Ishikawa (cell line): ENCODE results near the gene LRRC28.

ENCODE experiments used
- CEBPB ChIP-seq: IDR thresholded peaks from 2 replicates; pipeline ENCODE4 v1.6.1; 2012
- CREB1 ChIP-seq: IDR thresholded peaks from 2 replicates; pipeline ENCODE4 v1.6.1; 2012; ENCODE audit warnings: low read depth
- EGR1 ChIP-seq: IDR thresholded peaks from 2 replicates; pipeline ENCODE4 v1.6.1; 2012
- EP300 ChIP-seq: IDR thresholded peaks from 2 replicates; pipeline ENCODE4 v1.6.1; 2012; ENCODE audit warnings: borderline replicate concordance
- FOXM1 ChIP-seq: IDR thresholded peaks from 2 replicates; pipeline ENCODE4 v1.6.1; 2012; ENCODE audit warnings: low read depth, borderline replicate concordance
- MAX ChIP-seq: IDR thresholded peaks from 2 replicates; pipeline ENCODE4 v1.6.1; 2012
- NFIC ChIP-seq: IDR thresholded peaks from 2 replicates; pipeline ENCODE4 v1.6.1; 2012
- RAD21 ChIP-seq: IDR thresholded peaks from 2 replicates; pipeline ENCODE4 v1.6.1; 2012; ENCODE audit warnings: low read depth
- REST ChIP-seq: IDR thresholded peaks from 2 replicates; pipeline ENCODE4 v1.6.1; 2012; ENCODE audit warnings: low read depth, mild to moderate bottlenecking
- TAF1 ChIP-seq: IDR thresholded peaks from 2 replicates; pipeline ENCODE4 v1.6.1; 2012; ENCODE audit warnings: low read depth, mild to moderate bottlenecking
- TCF12 ChIP-seq: IDR thresholded peaks from 2 replicates; pipeline ENCODE4 v1.6.1; 2012; ENCODE audit warnings: low read depth
- TEAD4 ChIP-seq: IDR thresholded peaks from 2 replicates; pipeline ENCODE4 v1.6.1; 2012
- USF1 ChIP-seq: IDR thresholded peaks from 2 replicates; pipeline ENCODE4 v1.6.1; 2012
- YY1 ChIP-seq: IDR thresholded peaks from 2 replicates; pipeline ENCODE4 v1.6.1; 2012; ENCODE audit warnings: low read depth
- ZBTB7A ChIP-seq: IDR thresholded peaks from 2 replicates; pipeline ENCODE4 v1.6.1; 2012; ENCODE audit warnings: low read depth

Gene LRRC28

GRCh38 chr15:99328106-99329072 is 77.1 kb downstream of the LRRC28 start:
- TF ChIP-seq CEBPB (no peak), EGR1 (no peak), EP300 (no peak), TCF12 (no peak), CREB1 (no peak), TAF1 (no peak), FOXM1 (no peak), YY1 (no peak), RAD21 (no peak), REST (no peak), ZBTB7A (no peak), TEAD4 (no peak), MAX (no peak), USF1 (no peak), NFIC (no peak)

GRCh38 chr15:99331381-99331780 is 80.1 kb downstream of the LRRC28 start:
- TF ChIP-seq TEAD4: no peak
- TF ChIP-seq YY1: no peak
- TF ChIP-seq USF1: no peak
- TF ChIP-seq ZBTB7A: no peak

GRCh38 chr15:99333413-99333812 is 82.1 kb downstream of the LRRC28 start:
- TF ChIP-seq TAF1: no peak
- TF ChIP-seq CREB1: no peak
- no peak for TF ChIP-seq REST
- TF ChIP-seq FOXM1: no peak
- TF ChIP-seq CEBPB: no peak
- TF ChIP-seq YY1: no peak
- TF ChIP-seq USF1: no peak
- no peak for TF ChIP-seq EP300
- TF ChIP-seq TEAD4: no peak
- no peak for TF ChIP-seq NFIC
- no peak for TF ChIP-seq MAX
- no peak for TF ChIP-seq EGR1
- no peak for TF ChIP-seq TCF12
- TF ChIP-seq RAD21: no peak
- TF ChIP-seq ZBTB7A: no peak

- TF ChIP-seq CREB1 (no peak), TEAD4 (no peak), TAF1 (no peak), REST (no peak), MAX (no peak), TCF12 (no peak)
Measured at GRCh38 chr15:99333981-99334380, 82.7 kb downstream of the LRRC28 start.
